Mononuclear cell (primary cell): Measurements from ENCODE around the gene MAP4K3. TPM values are rescaled to one million over a fixed set of nuclear protein-coding genes. Genes with fewer than 3 reads are reported as not detected.
"Not testable (repeated sequence)": the region's sequence is repeated elsewhere in the genome, so short reads cannot be mapped to it uniquely, and the experiment has no call there.

Experiments
- H3K27me3 ChIP-seq: 2 replicates; pipeline ENCODE4 v1.6.0; 2011; ENCODE audit warnings: low read length, control low read depth; ENCODE audit not compliant: insufficient read depth
- H3K4me1 ChIP-seq: 2 replicates; pipeline ENCODE4 v1.5.1; 2011; ENCODE audit warnings: mild to moderate bottlenecking, low read length, control low read depth; ENCODE audit not compliant: insufficient read depth
- H3K4me3 ChIP-seq: 2 replicates; pipeline ENCODE4 v1.5.1; 2011; ENCODE audit warnings: mild to moderate bottlenecking, low read length, moderate library complexity
- H3K9me3 ChIP-seq: 2 replicates; pipeline ENCODE4 v1.5.1; 2011; ENCODE audit warnings: low read depth, mild to moderate bottlenecking, control low read depth, low read length
- total RNA-seq: library from RNA; depleted of rRNA; stranded (reverse); fragments of >200 nt; gene quantifications from one replicate; pipeline ENCODE4 v1.2.3, GENCODE V29; 2012

MAP4K3 gene
- total RNA-seq, 1 donor, result 36.8 TPM

GRCh38 chr2:39377226-39377939 lies 59.7 kb downstream of the MAP4K3 start:
- Histone ChIP-seq H3K4me3 (no peak overlapping the region), H3K27me3 (no peaks in the 10 kb centered on the region)

GRCh38 chr2:39375917-39376316 lies 61.2 kb downstream of the MAP4K3 start:
- Histone ChIP-seq H3K4me3 (no peak overlapping the region), H3K4me1 (peaks cover 7% of the 10 kb centered on the region), H3K27me3 (no peaks in the 10 kb centered on the region), H3K9me3 (no peaks in the 10 kb centered on the region)

More at GRCh38 chr2:39377226-39377939, 59.7 kb downstream of the MAP4K3 start:
- no peaks in the 10 kb centered on the region for H3K9me3 ChIP-seq
- peaks cover 7% of the 10 kb centered on the region for H3K4me1 ChIP-seq

- Histone ChIP-seq H3K4me1 (peaks cover 7% of the 10 kb centered on the region), H3K4me3 (no peak overlapping the region), H3K9me3 (no peaks in the 10 kb centered on the region), H3K27me3 (no peaks in the 10 kb centered on the region)
These were observed 63.8 kb downstream of the MAP4K3 start for GRCh38 chr2:39373181-39373802.

- Histone ChIP-seq H3K9me3 (no peaks in the 10 kb centered on the region), H3K4me1 (no peaks in the 10 kb centered on the region), H3K27me3 (no peaks in the 10 kb centered on the region), H3K4me3 (no peak overlapping the region)
These were observed 67.0 kb downstream of the MAP4K3 start for GRCh38 chr2:39370101-39370500.

- no peaks in the 10 kb centered on the region for H3K4me1 ChIP-seq
- no peak overlapping the region for H3K4me3 ChIP-seq
- no peaks in the 10 kb centered on the region for H3K27me3 ChIP-seq
- H3K9me3 ChIP-seq, result no peaks in the 10 kb centered on the region
These were observed 68.2 kb downstream of the MAP4K3 start for GRCh38 chr2:39368846-39369245.

- no peaks in the 10 kb centered on the region for H3K27me3 ChIP-seq
- no peaks in the 10 kb centered on the region for H3K9me3 ChIP-seq
- no peaks in the 10 kb centered on the region for H3K4me1 ChIP-seq
- no peak overlapping the region for H3K4me3 ChIP-seq
These were observed 68.7 kb downstream of the MAP4K3 start for GRCh38 chr2:39368376-39368775.

- Histone ChIP-seq H3K4me1 (no peaks in the 10 kb centered on the region), H3K27me3 (no peaks in the 10 kb centered on the region), H3K9me3 (peaks cover 25% of the 10 kb centered on the region), H3K4me3 (no peak overlapping the region)
These were observed 74.5 kb downstream of the MAP4K3 start for GRCh38 chr2:39362595-39362994.

- Histone ChIP-seq H3K27me3 (no peaks in the 10 kb centered on the region), H3K9me3 (peaks cover 25% of the 10 kb centered on the region), H3K4me3 (no peak overlapping the region), H3K4me1 (no peaks in the 10 kb centered on the region)
These were observed 75.6 kb downstream of the MAP4K3 start for GRCh38 chr2:39361511-39361910.

GRCh38 chr2:39360342-39360741 lies 76.7 kb downstream of the MAP4K3 start:
- not testable (repeated sequence) for H3K27me3 ChIP-seq
- peaks cover 25% of the 10 kb centered on the region for H3K9me3 ChIP-seq

GRCh38 chr2:39359453-39360038 lies 77.5 kb downstream of the MAP4K3 start:
- Histone ChIP-seq H3K27me3 (no peaks in the 10 kb centered on the region), H3K4me3 (no peak overlapping the region), H3K4me1 (no peaks in the 10 kb centered on the region), H3K9me3 (peaks cover 25% of the 10 kb centered on the region)

More at GRCh38 chr2:39360342-39360741, 76.7 kb downstream of the MAP4K3 start:
- not testable (repeated sequence) for H3K4me3 ChIP-seq, H3K4me1 ChIP-seq

- peaks cover 17% of the 10 kb centered on the region for H3K9me3 ChIP-seq
- H3K27me3 ChIP-seq, result no peaks in the 10 kb centered on the region
- no peaks in the 10 kb centered on the region for H3K4me1 ChIP-seq
- H3K4me3 ChIP-seq, result no peak overlapping the region
These were observed 80.0 kb downstream of the MAP4K3 start for GRCh38 chr2:39356922-39357639.

- Histone ChIP-seq H3K4me1 (no peaks in the 10 kb centered on the region), H3K9me3 (no peaks in the 10 kb centered on the region), H3K4me3 (no peak overlapping the region), H3K27me3 (no peaks in the 10 kb centered on the region)
These were observed 86.4 kb downstream of the MAP4K3 start for GRCh38 chr2:39350658-39351057.

- Histone ChIP-seq H3K4me1 (no peaks in the 10 kb centered on the region), H3K4me3 (no peak overlapping the region), H3K9me3 (no peaks in the 10 kb centered on the region), H3K27me3 (no peaks in the 10 kb centered on the region)
These were observed 98.6 kb downstream of the MAP4K3 start for GRCh38 chr2:39338502-39338901.

GRCh38 chr2:39335930-39336329 lies 101.2 kb downstream of the MAP4K3 start:
- no peaks in the 10 kb centered on the region for H3K27me3 ChIP-seq
- H3K9me3 ChIP-seq, result no peaks in the 10 kb centered on the region
- no peaks in the 10 kb centered on the region for H3K4me1 ChIP-seq
- H3K4me3 ChIP-seq, result no peak overlapping the region

- Histone ChIP-seq H3K4me3 (no peak overlapping the region), H3K4me1 (no peaks in the 10 kb centered on the region), H3K9me3 (no peaks in the 10 kb centered on the region), H3K27me3 (no peaks in the 10 kb centered on the region)
These were observed 102.1 kb downstream of the MAP4K3 start for GRCh38 chr2:39334978-39335377.
